Stimulated activated CD4-positive, alpha-beta T cell treated with anti-CD3 and anti-CD28 coated beads, Interleukin-2, amount 100 ng/mL, for 24 hours (primary cell): ENCODE data around the gene ASRGL1.

Experiments used
- DNase-seq, 2 donors: peaks; one replicate each; pipeline ENCODE4 v3.0.0-alpha.2; 2020

ASRGL1 gene

GRCh38 chr11:62419314-62419929 is 82.2 kb downstream of the ASRGL1 start:
- DNase-seq, result no peak

GRCh38 chr11:62419943-62420342 is 82.7 kb downstream of the ASRGL1 start:
- DNase-seq, result no peak

- DNase-seq, result no peak
Observed at GRCh38 chr11:62420882-62421281, 83.6 kb downstream of the ASRGL1 start.

- DNase-seq, result no peak
Observed at GRCh38 chr11:62421996-62422395, 84.7 kb downstream of the ASRGL1 start.

- no peak for DNase-seq
Observed at GRCh38 chr11:62423012-62423411, 85.8 kb downstream of the ASRGL1 start.

GRCh38 chr11:62427630-62428233 is 90.5 kb downstream of the ASRGL1 start:
- no peak for DNase-seq

- DNase-seq, result no peak
Observed at GRCh38 chr11:62428871-62429560, 91.8 kb downstream of the ASRGL1 start.

- no peak for DNase-seq
Observed at GRCh38 chr11:62430425-62430824, 93.2 kb downstream of the ASRGL1 start.

- DNase-seq, result no peak
Observed at GRCh38 chr11:62431171-62431901, 94.1 kb downstream of the ASRGL1 start.

GRCh38 chr11:62432695-62433094 is 95.4 kb downstream of the ASRGL1 start:
- no peak for DNase-seq

- no peak for DNase-seq
Observed at GRCh38 chr11:62433141-62433903, 96.1 kb downstream of the ASRGL1 start.

- no peak for DNase-seq
Observed at GRCh38 chr11:62433904-62434276, 96.6 kb downstream of the ASRGL1 start.

GRCh38 chr11:62435846-62436660 is 98.8 kb downstream of the ASRGL1 start:
- DNase-seq, result no peak

GRCh38 chr11:62437616-62438015 is 100.4 kb downstream of the ASRGL1 start:
- DNase-seq, result no peak

GRCh38 chr11:62438641-62439040 is 101.4 kb downstream of the ASRGL1 start:
- no peak for DNase-seq

- no peak for DNase-seq
Observed at GRCh38 chr11:62439785-62440602, 102.7 kb downstream of the ASRGL1 start.
